Measurements from ENCODE around the gene RABGGTA.

RABGGTA gene

DNA sequence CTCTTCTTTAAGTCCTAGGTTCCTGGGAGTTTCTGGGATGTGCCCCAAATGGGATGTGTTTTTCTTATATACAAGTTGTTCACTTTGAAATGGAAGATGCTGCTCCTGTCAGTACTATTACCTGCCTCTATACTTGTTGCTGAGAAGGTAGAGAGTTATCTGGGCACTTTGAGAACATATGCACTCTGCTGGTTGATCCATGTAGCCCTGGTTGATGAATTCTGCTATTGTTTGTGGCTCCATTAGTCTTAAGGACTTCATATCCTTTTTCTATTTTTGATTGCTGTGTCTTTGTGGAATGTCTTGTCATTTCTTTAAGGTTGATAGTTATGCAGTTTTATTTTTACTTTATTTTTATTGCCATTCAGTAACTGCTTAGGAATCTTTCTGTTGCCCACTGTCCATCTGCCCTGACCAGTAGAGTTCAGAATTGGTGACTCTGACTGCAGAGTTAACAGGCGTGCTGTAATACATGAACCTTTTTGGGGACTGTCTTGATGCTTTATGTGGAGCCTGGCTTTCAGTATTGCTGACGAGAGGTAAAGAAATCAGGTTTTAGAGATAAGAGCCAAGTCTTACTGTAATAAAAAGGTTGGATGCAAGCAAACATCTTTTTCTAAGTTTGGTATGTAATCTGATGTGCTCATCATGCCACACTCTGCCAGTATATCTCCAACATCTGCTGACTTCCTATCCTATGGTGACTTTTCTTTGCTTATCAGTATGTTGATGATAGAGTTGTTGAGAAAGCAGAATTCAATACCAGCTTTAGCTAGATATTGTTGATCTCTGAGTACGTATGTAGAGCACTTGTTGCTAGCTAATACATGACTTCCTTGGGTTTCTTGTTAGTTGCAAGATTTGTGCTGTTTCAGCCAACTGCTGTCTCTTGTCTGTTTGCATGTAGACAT is 37.0 kb downstream of the RABGGTA start:
- no peak for DNase-seq (ENCODE audit: extremely low read depth, low read depth)
- peak overlapping the region; percentile 92 for H3K4me3 ChIP-seq (replicated peaks; ENCODE audit: low read depth, low read length)
- TF ChIP-seq CTCF (IDR thresholded peaks at IDR 0.05; ENCODE audit: low read depth, low read length, missing control alignments), result no peak

DNA sequence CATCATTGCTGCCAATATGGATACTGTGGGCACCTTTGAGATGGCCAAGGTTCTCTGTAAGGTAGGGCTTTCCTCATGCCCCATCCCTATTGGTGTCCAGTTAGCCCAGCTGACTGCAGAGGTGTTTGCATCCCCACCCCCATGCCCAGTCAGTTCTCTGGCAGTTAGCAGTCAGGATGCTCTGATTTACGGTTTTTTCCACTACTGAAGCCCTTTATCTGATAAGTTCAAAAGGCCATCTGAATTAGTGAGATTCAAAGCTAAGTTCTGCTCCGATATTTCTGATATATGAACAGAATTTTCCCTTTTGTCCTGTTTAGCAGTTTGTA is 37.9 kb downstream of the RABGGTA start:
- no peak for TF ChIP-seq CTCF (IDR thresholded peaks at IDR 0.05; ENCODE audit: low read depth, low read length, missing control alignments)
- DNase-seq (ENCODE audit: extremely low read depth, low read depth), result no peak
- H3K4me3 ChIP-seq (replicated peaks; ENCODE audit: low read depth, low read length), result peak overlapping the region; percentile 92

- no peak for DNase-seq (ENCODE audit: extremely low read depth, low read depth)
- TF ChIP-seq CTCF (IDR thresholded peaks at IDR 0.05; ENCODE audit: low read depth, low read length, missing control alignments), result no peak
- peak within 1 kb of the TSS; percentile 92 for H3K4me3 ChIP-seq (replicated peaks; ENCODE audit: low read depth, low read length)
Observed at GRCh38 chr14:24232645-24233537, 38.5 kb downstream of the RABGGTA start, which contains the start of gene GMPR2. Gene GMPR2, plus strand, starts transcription at chr14:24232929. Its CDS starts 325 bp downstream, at chr14:24233254.

GRCh38 chr14:24232121-24232644 is 39.2 kb downstream of the RABGGTA start, which contains the start of gene NEDD8:
Gene NEDD8, minus strand, starts transcription at chr14:24232367. Its CDS starts 100 bp downstream, at chr14:24232267.
- TF ChIP-seq CTCF (IDR thresholded peaks at IDR 0.05; ENCODE audit: low read depth, low read length, missing control alignments), result no peak
- peak within 1 kb of the TSS; percentile 92 for H3K4me3 ChIP-seq (replicated peaks; ENCODE audit: low read depth, low read length)
- peak; percentile 86 for DNase-seq (ENCODE audit: extremely low read depth, low read depth)

GRCh38 chr14:24231263-24232120 is 39.9 kb downstream of the RABGGTA start:
- no peak for DNase-seq (ENCODE audit: extremely low read depth, low read depth)
- no peak for TF ChIP-seq CTCF (IDR thresholded peaks at IDR 0.05; ENCODE audit: low read depth, low read length, missing control alignments)
- H3K4me3 ChIP-seq (replicated peaks; ENCODE audit: low read depth, low read length), result peak overlapping the region; percentile 92

GRCh38 chr14:24228902-24229301 is 42.5 kb downstream of the RABGGTA start:
- TF ChIP-seq CTCF (IDR thresholded peaks at IDR 0.05; ENCODE audit: low read depth, low read length, missing control alignments), result no peak
- DNase-seq (ENCODE audit: extremely low read depth, low read depth), result no peak
- H3K4me3 ChIP-seq (replicated peaks; ENCODE audit: low read depth, low read length), result no peak overlapping the region
